Ascending aorta (tissue), 2 donors: ENCODE results near the gene PLA2G2D. TPM values are rescaled to one million over a fixed set of nuclear protein-coding genes. Genes with fewer than 3 reads are reported as not detected.
A peak's percentile ranks its signal among the peaks of the same experiment; 100 is the strongest.

Source experiments
- DNase-seq, 2 donors: peaks; one replicate each; pipeline ENCODE4 v3.0.0-alpha.2; 2019; ENCODE audit warnings: low spot score in 2 of 2
- H3K27ac ChIP-seq, 2 donors: fragments of 200-600 bp; sonication (generic); one replicate each; pipeline ENCODE4 v1.5.1; 2016 to 2017; ENCODE audit warnings: mild to moderate bottlenecking in 1 of 2
- H3K27me3 ChIP-seq: fragments of 200-600 bp; sonication (generic); one replicate; pipeline ENCODE4 v1.5.1; 2017
- H3K36me3 ChIP-seq, 2 donors: fragments of 200-600 bp; sonication (generic); one replicate each; pipeline ENCODE4 v1.5.1; 2016
- H3K4me1 ChIP-seq, 2 donors: fragments of 200-600 bp; sonication (generic); one replicate each; pipeline ENCODE4 v1.5.1; 2016 to 2017; ENCODE audit warnings: mild to moderate bottlenecking in 1 of 2
- H3K4me3 ChIP-seq, 2 donors: fragments of 200-600 bp; sonication (generic); one replicate each; pipeline ENCODE4 v1.5.1; 2016 to 2017; ENCODE audit warnings: mild to moderate bottlenecking in 1 of 2
- H3K9me3 ChIP-seq, 2 donors: fragments of 200-600 bp; sonication (generic); one replicate each; pipeline ENCODE4 v1.5.1; 2016
- CTCF ChIP-seq, 3 experiments: fragments of 200-600 bp in 2 of 3; fragments of 450-650 bp in 1 of 3; sonication (generic) in 2 of 3; IDR thresholded peaks; one replicate each; pipeline ENCODE4 v1.5.1; 2016 to 2019; ENCODE audit warnings: antibody characterized with exemption in 3 of 3, mild to moderate bottlenecking in 1 of 3, moderate library complexity in 1 of 3
- intact Hi-C: fragments of 100-400 bp; cut with DNase I; formaldehyde crosslinking; loops from one replicate; pipeline ENCODE4 v1.15.1; 2023
- total RNA-seq: library from RNA; depleted of rRNA; stranded (reverse); fragments of >200 nt; gene quantifications from one replicate; pipeline ENCODE4 v1.1.0, GENCODE V29; 2016

Gene PLA2G2D
- total RNA-seq, 1 donor from 2014 or later, result not detected

DNA sequence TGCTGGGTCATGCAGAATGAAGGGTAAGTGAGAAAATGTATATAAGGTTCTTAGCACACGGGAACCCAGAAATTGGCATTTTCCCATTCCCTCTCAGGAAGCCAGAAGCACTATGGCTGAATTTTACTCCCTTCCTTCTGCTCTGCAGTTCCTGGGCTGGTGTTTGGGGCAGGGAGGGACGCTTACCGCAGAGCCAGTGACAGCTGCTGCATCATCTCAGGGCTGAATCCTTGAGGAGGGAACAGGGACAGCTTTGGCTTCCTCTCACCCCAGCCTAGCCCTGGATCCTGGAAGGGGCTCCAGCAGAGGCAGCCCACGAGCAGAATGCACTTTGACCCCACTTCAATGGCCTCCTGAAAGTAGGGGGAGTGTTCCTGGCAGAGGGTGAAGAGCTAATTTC is 12.0 kb downstream of the PLA2G2D start:
- no peak for TF ChIP-seq CTCF (IDR thresholded peaks at IDR 0.05)
- Histone ChIP-seq H3K36me3 (no peaks in the 10 kb centered on the region), H3K27ac (no peak overlapping the region), H3K4me1 (no peaks in the 10 kb centered on the region), H3K9me3 (no peaks in the 10 kb centered on the region), H3K4me3 (no peak overlapping the region), H3K27me3 (no peaks in the 10 kb centered on the region)
- intact Hi-C loops, result no loop called here
- DNase-seq, result no peak

DNA sequence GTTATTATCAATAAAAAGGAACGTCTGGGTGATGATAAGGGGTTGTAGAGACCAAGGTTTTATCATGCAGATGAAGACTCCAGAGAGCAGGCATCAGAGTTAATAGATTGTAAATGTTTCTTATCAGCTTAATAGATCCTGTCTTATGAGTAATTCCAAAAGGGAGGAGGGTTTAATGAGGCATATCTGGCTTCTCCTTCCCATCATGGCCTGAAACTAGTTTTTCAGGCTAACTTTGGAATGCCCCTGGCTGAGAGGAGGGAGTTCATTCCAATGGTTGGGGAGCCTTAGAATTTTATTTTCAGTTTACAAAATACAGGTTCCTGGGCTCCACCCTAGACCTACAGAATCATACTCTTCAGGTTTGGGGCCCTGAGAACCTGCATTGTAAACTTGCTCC is 13.5 kb downstream of the PLA2G2D start:
- Histone ChIP-seq H3K9me3 (no peaks in the 10 kb centered on the region), H3K27ac (no peak overlapping the region), H3K36me3 (no peaks in the 10 kb centered on the region), H3K27me3 (no peaks in the 10 kb centered on the region), H3K4me1 (no peaks in the 10 kb centered on the region), H3K4me3 (no peak overlapping the region)
- DNase-seq, result no peak
- intact Hi-C loops, result no loop called here
- TF ChIP-seq CTCF (IDR thresholded peaks at IDR 0.05), result no peak

DNA sequence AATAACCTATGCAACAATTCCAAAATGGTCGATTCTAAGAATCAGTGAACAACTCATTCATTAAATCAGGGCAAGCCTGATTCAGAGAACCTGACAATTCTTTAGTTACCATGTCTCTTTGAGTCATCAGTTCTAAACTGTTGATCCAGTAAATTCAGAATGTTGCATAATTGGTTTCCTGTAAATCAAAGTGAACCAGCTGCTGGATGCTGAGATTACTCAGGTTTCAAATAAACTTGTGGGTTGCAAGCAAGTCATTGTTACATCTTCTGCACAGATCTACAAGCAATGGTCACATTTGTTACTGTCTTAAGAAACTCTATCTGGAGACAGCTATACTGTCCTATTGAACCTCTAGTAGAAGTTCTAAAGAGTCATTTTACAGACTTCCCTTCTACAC is 16.5 kb downstream of the PLA2G2D start:
- no peak overlapping the region for H3K4me3 ChIP-seq
- intact Hi-C loops, result no loop called here
- TF ChIP-seq CTCF (IDR thresholded peaks at IDR 0.05), result no peak
- H3K36me3 ChIP-seq, result no peaks in the 10 kb centered on the region
- DNase-seq, result no peak
- H3K9me3 ChIP-seq, result no peaks in the 10 kb centered on the region
- H3K27ac ChIP-seq, result no peak overlapping the region
- H3K27me3 ChIP-seq, result no peaks in the 10 kb centered on the region
- H3K4me1 ChIP-seq, result no peaks in the 10 kb centered on the region

DNA sequence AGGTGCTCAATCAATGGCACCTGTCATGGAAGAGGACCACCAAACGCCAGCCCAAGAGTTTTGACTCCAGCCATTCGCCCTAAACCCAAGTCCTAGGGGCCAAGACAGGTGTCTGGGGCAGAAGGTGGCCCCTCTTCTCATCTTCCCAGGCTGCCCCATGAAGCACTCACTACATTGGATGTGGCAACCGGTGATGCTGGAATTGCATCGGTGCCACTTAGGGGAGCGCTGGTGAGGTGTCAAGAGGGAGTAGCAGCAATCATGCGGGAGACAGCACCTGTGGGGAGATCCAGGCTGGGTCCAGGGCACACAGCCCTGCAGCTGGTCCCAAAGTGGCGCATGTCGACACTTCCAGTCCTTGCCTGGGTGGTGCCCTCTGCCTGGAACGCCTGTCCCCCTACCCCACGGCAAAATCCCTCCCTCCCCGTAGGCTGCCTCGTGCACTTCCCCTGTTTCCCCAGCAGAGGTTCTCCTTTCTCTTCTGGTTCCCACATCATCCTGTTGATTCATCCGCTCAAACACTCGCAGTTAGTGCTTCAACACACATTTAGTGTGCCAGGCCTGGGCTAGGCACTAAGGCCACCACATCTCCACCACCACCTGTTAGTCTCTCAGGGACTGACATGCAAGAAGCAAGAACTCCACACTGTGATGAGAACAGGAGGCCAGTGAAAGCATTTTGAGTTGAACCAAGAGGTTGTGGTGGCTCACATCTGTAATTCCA is 18.5 kb downstream of the PLA2G2D start:
- H3K27ac ChIP-seq, result no peak overlapping the region
- H3K4me1 ChIP-seq, result no peaks in the 10 kb centered on the region
- no peak overlapping the region for H3K4me3 ChIP-seq
- H3K36me3 ChIP-seq, result no peaks in the 10 kb centered on the region
- DNase-seq, result no peak
- H3K27me3 ChIP-seq, result no peaks in the 10 kb centered on the region
- H3K9me3 ChIP-seq, result peaks cover 0 to 4% of the 10 kb centered on the region in 2 donors
- intact Hi-C loops, result no loop called here
- TF ChIP-seq CTCF (IDR thresholded peaks at IDR 0.05), result peak in 2 of 3 experiments; percentile 33 to 46

GRCh38 chr1:20099533-20099932 is 19.8 kb downstream of the PLA2G2D start:
- H3K27me3 ChIP-seq, result no peaks in the 10 kb centered on the region
- H3K36me3 ChIP-seq, result no peaks in the 10 kb centered on the region
- no peak overlapping the region for H3K27ac ChIP-seq
- no peak overlapping the region for H3K4me3 ChIP-seq
- H3K9me3 ChIP-seq, result peaks cover 0 to 4% of the 10 kb centered on the region in 2 donors
- DNase-seq, result no peak
- no peaks in the 10 kb centered on the region for H3K4me1 ChIP-seq
- TF ChIP-seq CTCF (IDR thresholded peaks at IDR 0.05), result no peak
- intact Hi-C loops, result no loop called here
